Hematopoietic multipotent progenitor cell treated with erythropoietin and hydrocortisone succinate and interleukin-3 and kit ligand, for 6 days (in vitro differentiated cells): ENCODE data around the gene ATOH8.
"Not testable (repeated sequence)": the region's sequence is repeated elsewhere in the genome, so short reads cannot be mapped to it uniquely, and the experiment has no call there.

Experiments used
- DNase-seq: peaks from one replicate; pipeline ENCODE4 v3.0.0-alpha.2; 2015

Gene ATOH8, protein sequence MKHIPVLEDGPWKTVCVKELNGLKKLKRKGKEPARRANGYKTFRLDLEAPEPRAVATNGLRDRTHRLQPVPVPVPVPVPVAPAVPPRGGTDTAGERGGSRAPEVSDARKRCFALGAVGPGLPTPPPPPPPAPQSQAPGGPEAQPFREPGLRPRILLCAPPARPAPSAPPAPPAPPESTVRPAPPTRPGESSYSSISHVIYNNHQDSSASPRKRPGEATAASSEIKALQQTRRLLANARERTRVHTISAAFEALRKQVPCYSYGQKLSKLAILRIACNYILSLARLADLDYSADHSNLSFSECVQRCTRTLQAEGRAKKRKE

DNA sequence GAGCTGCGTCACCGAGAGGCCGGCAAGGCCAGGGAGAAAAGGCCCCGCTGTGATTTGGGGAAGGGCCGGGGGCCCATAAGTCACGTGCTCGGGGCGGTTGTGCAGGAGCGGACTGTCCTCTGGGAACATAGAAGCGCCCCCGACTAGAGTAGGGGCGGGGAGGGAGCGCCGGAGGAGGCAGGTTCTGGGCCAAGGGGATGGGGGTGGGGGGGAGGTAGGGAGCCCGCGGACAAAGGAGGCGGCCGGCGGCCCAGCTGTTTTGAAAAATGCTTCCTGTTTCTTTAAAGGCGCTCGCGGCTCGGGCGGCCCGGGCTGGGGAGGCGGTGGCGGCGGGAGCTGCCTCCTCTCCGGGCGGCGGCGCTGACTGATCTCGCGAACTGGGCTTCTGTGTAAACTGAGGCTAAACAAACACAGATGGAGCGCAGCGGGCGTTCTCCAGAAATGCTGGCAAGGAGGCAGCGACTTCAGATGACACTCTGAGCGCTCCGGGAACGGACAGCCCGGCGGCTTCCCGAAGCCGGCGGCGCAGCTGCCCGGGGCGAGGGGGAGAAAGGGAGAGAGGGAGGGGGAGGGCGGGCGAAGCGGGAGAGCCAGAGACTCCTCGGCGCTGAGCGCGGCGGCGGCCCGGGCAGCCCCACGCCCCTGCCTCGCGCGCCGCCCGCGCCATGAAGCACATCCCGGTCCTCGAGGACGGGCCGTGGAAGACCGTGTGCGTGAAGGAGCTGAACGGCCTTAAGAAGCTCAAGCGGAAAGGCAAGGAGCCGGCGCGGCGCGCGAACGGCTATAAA, at the start of gene ATOH8:
TSS of gene ATOH8 (plus strand) at position 467 of the 788 bp plus-strand sequence. CDS start at position 666, 199 bp downstream.
- DNase-seq: peak; percentile 55

DNA sequence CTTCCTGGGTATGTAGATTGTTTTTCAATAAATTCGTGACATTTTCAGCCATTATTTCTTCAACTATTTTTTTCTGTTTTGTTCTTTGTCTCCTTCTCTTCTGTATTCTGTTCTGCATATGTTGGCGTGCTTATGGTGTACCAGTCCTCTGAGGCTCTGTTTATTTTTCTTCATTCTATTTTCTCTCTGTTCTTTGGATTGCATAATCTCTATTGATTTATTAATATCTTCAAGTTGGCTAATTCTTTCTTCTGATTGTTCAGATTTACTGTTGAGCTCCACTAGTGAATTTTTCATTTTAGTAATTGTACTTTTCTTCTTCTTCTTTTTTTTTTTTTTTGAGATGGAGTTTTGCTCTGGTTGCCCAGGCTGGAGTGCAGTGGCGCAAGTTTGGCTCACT, 49.8 kb upstream of the ATOH8 start:
- DNase-seq: no peak

DNA sequence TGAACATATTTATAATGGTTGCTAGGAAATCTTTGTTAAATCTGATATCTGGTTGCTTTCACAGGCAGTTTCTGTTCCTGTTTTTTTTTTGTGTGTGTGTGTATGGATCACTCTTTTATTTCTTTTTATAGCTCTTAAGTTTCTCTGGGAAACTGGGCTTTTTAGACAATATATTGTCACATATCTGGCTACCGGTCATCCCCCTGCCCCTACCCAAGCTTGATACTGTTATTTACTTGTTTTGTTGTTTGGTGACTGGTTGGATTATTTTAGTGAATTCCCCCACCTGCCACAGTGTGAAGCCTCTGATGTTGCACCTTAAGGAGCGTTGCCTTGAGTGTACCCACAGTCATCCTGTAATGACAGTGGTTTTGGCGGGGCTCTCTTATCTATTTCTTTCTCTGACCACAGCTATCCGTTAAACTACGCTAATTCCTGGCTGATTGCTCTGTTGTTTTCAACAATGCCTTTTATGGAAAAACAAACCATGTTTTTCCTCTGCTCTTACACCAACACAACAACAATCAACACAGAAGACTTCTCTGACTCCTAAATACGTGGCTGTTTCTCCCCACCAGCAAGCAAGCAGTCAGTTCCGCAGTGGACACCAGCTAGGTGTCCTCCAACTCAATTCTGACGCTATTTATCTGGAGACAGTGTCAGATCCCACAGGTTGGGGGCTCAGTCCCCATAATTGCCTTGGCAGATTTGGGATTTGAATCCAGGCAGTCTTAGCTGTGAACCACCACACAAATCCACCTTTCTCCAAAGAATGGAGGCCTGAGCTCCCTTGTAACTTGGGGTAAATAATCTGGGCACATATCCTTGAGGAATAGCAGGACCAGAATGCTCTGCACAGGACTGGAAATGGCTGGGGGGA, 48.8 kb upstream of the ATOH8 start:
- peak; percentile 88 for DNase-seq

DNA sequence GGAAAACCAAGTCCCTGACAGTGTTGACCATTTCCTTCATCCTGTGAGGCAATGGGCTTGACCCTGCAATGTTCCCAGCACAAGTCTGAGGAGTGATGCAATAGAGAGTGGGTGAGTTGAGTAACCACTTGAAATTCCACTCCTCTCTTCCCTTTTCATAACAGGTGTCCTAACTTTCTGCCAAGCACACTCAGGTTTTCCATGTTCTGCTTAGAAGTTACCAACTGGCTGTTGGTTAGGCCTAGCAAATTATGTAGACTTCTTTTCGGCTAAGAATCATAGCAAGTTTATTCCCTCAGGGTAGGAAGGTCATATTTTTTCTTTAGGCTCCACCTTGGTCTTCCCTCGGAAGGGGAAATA, 48.1 kb upstream of the ATOH8 start:
- peak; percentile 30 for DNase-seq

DNA sequence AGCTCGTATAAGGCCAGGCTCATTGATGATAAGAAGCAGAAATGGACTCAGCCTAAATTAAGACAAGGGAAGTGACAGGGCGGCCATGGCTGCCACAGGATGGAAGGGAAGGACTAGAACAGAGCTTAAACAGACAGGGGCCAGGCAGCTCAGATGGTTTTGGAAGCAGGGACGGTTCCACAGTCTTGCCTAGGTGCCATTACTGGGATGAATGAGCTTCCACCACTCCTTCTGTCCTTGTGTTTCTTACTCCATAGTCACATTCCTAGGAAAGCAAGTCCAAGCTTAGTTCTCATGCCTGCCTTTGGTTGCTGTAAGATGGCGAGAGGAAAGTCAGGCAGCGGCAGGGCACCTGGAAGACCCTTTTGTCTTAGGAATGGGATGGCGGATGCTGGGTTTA, 47.7 kb upstream of the ATOH8 start:
- DNase-seq: no peak

DNA sequence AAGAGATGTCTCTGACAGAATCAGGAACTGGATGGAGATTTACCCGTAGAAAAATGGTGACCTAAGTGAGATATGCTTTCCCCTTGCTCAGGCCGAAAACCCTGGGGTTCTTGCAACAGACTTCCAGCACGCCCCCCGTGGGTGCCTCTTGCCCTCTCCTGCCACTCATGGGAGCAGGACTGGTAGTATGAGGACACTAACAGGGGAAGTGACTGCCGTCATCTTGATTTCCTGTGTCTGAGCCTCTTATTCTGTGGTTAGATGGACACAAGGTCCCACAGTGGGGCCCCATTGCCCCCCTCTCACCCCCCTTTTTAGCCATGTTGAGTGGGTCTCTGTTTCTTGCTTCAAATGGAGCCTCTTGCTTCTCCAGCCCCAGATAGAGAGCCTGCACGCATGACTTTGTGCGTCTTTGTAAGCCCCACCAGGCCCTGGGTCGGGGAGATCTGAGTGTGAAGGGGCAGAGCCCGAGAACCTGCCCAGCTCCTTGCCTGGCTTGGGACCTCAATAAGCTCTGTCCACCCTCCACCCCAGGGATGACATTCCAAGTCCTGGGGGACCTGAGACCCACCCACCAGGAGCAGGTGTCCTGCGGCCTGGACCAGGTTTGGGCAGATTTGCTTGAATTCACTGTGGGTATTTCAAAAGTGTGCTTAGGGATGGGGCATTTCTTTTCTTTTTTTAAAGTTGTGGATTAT, 47.0 kb upstream of the ATOH8 start:
- peak; percentile 74 for DNase-seq

DNA sequence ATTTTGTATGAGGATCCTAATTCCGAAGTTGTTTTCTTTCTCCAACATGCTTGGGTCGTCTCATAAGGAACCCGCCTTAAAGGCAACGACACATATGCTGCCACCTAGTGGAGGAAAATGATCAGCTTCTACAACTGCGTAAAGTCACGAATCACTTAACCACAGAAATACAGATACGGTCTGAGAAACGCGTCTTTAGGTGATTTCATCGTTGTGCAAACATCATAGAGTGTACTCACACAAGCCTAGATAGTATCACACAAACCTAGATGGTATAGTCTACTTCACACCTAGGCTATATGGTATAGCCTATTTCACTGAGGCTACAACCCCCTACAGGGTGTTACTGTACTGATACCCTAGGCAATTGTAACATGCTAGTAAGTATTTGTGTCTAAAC, 46.5 kb upstream of the ATOH8 start:
- peak; percentile 98 for DNase-seq

DNA sequence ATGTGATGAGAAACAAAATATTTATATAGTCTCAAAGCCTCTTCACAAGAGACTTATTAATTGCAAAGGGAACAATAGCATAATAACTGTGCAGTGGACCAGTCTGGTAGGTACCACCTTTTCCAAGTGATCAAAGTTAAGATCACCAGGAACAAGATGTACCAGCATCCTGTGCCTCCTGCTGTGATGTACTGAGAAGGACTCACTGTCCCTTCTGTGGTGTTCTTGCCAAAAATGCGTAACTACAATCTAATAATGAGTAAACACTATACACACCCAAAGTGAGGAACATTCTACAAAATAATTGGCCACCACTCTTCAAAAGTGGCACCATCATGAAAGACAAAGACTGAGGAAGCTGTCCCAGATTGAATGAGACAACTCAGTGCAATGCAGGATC, 45.1 kb upstream of the ATOH8 start:
- no peak for DNase-seq

DNA sequence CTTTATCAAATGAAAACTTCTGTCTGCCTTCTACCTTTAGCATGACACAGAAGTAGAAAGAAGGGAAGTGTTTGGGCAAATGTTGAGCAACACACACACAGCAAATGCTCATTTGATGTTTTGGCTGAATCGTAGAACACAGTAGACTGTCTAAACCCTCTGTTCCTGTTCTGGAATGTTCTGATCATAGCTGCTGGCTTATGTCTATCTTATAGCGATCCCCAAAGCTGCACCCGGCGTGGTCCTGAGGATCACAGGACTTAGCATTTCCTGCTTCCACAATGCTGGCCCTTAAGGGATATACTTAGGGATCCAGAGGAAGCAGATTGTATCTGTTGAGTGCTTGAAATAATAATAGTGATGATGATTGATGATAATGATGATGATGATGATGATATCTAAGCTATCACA, 44.4 kb upstream of the ATOH8 start:
- peak; percentile 76 for DNase-seq

DNA sequence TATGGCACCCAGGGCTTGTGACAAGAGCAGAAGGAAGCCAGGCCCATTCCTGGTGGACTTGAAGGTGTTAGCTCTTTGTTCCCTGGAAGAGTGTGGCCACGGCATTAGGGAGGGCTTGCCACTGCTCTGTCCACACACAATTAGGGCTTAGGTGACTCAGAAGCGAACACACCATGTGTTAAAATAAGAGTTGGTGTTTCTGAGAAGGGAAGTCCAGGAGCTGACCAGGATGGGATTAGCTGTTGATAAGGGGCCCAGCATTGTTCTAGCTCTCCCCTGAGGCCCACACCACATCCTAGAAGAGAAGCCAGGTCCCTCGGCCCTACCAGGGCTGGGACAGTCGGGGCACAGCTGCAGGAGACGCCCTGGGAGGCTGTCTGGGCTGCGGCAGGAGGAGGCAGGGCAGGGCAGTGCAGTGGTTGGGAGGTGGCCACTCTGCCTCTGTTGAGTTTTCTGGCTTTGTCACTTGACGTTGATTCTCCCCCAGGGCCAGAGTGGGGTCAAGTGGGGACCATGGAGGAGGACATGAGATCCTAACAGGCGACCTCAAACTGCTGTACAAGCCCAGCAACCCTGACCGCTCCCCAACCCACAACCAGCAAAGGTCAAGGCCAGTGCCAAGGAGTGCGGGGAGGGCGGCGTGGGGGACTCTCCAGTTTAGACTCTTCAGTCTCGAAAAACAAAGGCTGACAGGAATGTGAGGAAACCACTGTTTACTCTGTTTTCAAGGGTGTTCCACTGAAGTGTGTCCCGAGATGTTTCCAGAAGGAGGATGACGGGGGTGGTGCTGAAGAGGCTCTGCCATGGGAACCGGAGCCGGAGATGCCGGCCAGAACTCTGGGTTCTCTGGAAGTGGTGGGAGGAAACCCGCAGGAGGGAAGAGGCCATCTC, 42.9 kb upstream of the ATOH8 start:
- DNase-seq: peak; percentile 49

DNA sequence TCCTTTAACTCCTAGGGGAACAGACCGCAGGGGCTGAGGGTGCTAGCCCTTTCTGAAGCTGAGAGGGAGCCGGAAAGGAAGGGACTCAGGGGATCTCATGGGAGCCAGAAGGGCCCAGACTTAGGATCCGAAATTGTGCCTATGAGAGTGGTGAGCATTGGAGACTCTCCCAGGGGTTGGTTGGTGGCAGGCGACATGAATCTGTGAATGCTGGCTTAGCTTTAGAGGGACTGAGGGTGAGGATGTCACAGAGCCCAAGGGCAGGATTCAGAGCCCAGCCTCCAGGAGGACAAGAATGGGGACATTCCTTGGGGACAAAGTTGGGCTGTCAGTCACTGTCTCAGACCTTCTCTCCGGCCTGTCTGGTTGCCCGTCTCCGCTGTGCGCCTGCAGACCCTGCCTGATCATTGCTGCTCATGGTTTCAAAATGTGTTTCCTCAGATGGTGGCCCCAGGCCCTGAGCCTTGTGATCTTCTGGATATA, 42.2 kb upstream of the ATOH8 start:
- peak; percentile 17 for DNase-seq

DNA sequence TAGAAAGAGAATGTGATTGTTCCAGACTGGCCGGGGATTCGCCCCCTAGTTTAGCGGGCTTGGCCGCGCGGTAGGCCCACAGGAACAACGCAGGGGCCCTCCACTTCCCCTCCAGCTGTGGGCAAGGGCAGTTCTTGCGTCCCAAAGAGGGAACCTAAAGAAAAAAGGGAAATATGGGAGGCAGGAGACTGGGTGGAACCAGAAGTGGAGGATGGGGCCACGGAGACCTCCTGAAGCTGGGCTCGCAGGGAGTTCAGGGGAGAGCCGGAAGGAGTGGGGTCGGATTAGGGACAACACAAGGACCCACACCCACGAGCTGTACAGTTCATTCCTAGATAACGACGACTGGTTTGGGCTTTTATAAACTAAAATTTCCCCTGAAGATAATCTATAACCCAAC, 41.5 kb upstream of the ATOH8 start:
- DNase-seq: peak; percentile 90

DNA sequence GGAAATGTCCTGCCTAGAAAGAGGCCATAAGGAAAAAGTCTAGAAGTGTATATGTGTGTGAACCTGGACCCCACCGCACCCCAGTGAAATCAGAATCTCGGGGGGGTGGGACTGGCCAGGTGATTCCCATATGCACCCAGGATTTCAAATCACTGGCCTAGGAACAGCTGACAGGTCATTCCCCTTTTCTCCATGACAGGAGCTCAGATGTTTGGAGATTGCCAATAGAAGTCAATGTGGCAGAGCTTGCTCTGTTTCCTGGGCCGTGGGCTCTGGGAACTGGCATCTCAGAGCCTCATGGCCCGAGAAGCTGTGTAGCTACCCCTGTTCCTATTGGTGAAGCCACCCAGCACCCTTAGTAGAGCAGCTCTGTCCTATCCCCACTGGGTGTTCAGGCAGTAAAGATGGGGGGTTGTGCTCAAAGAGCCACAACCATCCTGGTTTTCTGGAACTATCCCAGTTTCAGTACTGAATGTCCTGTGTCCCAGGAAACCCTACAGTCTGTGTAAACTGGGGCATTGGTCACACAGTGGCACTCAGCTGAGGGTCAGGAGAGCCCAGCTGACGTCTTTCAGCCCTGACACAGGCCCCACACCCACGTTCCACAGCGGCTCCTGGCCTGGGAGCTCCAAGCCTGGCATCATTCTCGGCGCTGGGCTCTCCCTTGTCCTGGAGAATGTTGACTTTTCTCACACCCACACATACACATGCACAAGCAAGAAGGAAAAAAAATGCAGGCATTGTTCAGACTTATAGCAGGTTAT, 40.8 kb upstream of the ATOH8 start:
- DNase-seq: peak; percentile 35

DNA sequence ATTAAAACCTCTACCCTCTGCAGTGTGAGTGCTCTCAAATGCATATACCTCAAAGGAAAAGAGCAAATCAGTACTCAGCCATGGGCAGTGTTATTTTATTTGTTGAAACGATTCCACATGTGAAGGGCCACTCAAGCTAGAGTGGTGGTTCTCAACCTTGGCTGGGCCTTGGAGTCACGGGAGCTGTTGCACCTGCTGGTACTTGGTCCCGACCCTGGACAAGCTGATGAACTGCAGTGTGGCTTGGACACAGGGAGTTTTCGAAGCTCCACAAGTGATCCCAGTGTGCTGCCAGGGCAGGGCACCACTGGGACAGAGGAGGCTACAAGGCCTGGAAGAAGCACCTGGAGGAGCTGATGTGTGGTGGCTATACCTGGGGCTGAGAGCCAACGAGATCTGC, 40.0 kb upstream of the ATOH8 start:
- no peak for DNase-seq

DNA sequence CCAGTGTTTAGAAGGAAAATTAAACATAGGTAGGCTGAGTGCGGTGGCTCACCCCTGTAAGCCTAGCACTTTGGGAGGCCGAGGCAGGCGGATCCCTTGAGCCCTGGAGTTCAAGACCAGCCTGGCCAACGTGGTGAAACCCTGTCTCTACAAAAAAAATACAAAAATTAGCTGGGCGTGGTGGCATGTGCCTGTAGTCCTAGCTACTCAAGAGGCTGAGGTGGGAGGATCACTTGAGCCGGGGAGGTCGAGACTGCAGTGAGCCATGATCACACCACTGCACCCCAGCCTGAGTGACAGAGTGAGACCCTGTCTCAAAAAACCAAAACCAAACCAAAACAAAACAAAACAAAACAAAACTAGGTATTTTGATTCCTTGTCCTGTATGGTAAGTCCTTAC, 39.4 kb upstream of the ATOH8 start:
- not testable (repeated sequence) for DNase-seq

DNA sequence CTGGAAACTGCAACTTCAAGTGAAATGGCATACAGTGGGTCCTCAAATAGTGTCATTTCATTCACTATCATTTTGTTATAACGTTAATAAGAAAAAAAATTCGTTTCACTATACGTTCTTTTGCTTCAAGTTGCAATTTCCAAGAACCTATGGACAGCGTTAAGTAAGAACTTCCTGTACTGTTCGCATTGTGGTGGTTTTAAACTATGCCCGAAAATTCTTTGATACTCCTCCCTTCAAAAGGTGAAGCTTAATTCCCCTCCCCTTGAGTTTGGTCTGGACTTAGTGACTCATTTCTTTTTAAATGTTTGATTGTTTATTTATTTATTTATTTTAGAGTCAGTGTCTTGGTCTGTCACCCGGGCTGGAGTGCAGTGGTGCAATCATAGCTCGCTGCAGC, 39.0 kb upstream of the ATOH8 start:
- peak; percentile 61 for DNase-seq

DNA sequence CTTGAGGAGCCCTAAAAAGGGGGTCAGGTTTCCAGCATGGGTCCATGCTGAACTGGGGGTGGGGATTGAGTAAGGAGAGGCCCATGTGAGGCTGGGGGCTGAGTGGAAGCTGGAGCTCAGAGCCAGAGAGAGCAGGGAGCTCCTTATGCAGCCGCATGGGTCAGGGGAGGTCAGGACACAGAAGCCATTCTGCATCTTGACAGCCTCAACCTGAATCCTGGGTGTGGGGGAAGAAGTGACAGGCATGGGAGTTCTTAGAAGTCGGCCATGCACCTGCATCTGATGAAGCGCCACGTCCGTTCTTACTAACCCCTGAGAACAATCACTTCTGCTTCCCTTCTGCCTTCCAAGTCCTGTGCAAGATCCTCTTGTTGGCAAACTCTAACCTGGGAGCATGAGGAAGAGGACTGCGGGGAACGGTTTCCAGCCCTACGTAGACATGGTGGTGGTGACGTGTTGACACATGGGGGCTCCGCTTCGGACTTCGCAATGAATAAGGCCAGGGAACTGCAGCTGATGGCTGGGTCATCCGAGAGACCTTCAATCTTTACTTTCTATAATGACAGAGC, 37.4 kb upstream of the ATOH8 start:
- DNase-seq: peak; percentile 30

DNA sequence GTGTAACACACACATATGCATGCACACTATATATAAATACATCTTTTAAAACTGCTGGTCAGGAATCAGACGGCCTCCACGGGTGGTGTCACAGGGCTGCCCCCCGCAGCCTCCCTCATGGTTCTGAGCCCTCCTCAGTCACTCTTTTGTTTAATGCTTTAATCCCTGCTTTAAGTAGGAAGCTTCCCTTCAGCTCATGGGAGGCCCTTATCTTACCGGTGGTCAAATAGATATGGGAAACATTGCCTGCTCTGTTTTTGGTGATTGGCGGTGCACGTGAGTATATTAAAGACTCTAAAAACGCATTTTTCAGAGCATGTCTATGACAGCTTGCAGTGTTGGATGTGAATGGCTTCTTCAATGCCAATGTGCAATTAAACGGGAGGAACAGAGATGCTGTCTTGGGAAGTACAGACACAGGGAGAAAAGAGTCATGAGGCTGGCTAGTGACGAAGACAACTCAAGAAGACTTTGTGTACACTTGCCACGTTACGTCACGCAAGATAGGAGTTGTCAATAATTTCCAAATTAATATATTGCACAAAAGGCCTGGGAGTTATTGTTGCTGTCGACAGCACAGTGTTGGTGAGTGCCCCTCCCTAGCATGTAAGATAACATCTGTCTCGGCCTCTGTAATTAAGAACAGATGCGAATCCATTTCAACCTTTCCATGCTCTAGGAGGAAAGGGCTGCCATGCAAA, 36.3 kb upstream of the ATOH8 start:
- DNase-seq: peak; percentile 91

DNA sequence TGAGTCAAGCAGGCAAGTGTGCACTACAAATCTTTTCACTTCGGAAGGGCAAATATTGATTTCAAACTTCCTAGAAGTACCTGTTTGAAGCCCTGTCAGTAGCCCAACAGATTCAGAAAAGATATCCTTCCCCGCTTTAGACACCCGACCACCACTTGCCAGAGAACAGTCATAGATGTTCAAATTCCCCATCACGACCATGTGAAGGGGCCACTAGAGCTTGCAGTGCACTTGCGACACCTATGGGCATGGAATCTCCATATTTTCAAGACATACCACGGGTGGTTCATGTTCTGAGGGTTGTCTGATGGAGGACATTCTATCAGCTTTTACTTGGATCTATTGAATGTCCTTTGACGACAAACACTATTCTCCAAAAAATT, 35.8 kb upstream of the ATOH8 start:
- DNase-seq: peak; percentile 68
